Measurements from ENCODE around the gene DTD1. TPM values are rescaled to one million over a fixed set of nuclear protein-coding genes. Genes with fewer than 3 reads are reported as not detected.
A peak's percentile ranks its signal among the peaks of the same experiment; 100 is the strongest.

The DTD1 gene
- total RNA-seq, 4 donors from 2014 or later, result 6.0 to 18.8 (median 10.2) TPM

DNA sequence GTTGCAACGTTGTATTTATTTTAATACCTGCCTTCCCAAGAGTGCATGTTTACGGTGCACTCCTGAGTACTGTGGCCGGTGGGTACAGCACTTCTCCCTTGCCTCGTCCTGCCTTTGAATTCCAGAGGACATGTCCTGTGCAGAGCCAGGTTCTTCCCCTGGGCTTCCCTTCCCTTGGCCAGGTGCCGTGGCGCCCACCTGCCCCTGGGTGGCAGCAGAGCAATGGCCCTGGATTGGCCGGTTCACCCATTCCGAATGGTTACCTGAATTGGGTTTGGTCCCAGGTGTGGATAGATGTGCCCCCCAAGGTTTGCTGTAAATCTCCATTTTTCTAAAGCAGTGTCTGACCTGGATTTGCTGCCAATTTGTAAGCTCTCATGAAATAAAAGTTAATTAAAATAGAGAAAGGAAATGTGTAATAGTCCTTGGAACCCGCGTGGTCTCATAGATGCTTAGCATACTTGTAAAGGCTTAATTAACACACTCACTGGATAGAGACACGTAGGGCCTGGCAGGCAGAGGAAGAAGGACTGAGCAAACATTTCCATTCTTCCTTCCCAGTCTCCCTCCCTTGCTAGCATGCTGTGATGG is 40.6 kb downstream of the DTD1 start:
- peak; percentile 18 to 61 (median 55) for DNase-seq
- Histone ChIP-seq H3K36me3 (no peaks in the 10 kb centered on the region), H3K9me3 (no peaks in the 10 kb centered on the region), H3K4me1 (no peaks in the 10 kb centered on the region), H3K27me3 (no peaks in the 10 kb centered on the region), H3K27ac (no peak overlapping the region), H3K4me3 (no peak overlapping the region)
- no peak for TF ChIP-seq POLR2A (IDR thresholded peaks at IDR 0.05)
- TF ChIP-seq, protein P1, sequence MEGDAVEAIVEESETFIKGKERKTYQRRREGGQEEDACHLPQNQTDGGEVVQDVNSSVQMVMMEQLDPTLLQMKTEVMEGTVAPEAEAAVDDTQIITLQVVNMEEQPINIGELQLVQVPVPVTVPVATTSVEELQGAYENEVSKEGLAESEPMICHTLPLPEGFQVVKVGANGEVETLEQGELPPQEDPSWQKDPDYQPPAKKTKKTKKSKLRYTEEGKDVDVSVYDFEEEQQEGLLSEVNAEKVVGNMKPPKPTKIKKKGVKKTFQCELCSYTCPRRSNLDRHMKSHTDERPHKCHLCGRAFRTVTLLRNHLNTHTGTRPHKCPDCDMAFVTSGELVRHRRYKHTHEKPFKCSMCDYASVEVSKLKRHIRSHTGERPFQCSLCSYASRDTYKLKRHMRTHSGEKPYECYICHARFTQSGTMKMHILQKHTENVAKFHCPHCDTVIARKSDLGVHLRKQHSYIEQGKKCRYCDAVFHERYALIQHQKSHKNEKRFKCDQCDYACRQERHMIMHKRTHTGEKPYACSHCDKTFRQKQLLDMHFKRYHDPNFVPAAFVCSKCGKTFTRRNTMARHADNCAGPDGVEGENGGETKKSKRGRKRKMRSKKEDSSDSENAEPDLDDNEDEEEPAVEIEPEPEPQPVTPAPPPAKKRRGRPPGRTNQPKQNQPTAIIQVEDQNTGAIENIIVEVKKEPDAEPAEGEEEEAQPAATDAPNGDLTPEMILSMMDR (IDR thresholded peaks at IDR 0.05), result peak in 5 of 6 experiments; percentile 12 to 54 (median 49)

DNA sequence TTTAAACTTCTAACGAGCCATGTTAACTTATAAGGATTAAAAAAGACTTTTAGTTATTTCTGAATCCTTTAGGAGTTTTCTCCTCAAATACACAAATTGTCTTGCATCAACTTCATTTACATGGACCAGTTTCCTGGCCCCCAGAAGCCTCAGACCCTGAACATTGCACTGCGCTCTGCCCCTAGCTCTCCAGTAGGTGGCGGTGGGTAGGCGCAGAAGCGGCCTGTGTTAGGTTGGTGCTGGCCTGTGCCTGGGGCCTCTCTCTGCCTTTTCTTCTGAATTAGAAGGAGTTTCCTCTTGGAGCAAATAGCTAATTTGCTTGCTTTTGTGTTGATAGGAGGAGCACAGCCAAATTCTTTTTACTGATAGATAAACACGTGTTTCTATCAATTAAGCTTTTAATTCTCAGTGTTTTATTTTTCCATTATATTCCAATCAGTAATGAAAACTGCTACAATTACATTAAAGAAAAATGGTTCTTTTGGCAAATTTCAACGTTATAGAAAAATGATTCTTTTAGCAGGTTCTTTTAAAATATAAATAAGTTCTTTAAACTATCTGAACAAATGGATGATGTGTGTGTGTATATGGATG is 44.4 kb downstream of the DTD1 start:
- Histone ChIP-seq H3K9me3 (no peaks in the 10 kb centered on the region), H3K27ac (no peak overlapping the region), H3K4me1 (no peaks in the 10 kb centered on the region), H3K27me3 (no peaks in the 10 kb centered on the region), H3K36me3 (no peaks in the 10 kb centered on the region), H3K4me3 (no peak overlapping the region)
- TF ChIP-seq, protein P1 (IDR thresholded peaks at IDR 0.05), result peak; percentile 35 to 80 (median 73)
- no peak for TF ChIP-seq POLR2A (IDR thresholded peaks at IDR 0.05)
- DNase-seq, result peak; percentile 53 to 75 (median 63)

DNA sequence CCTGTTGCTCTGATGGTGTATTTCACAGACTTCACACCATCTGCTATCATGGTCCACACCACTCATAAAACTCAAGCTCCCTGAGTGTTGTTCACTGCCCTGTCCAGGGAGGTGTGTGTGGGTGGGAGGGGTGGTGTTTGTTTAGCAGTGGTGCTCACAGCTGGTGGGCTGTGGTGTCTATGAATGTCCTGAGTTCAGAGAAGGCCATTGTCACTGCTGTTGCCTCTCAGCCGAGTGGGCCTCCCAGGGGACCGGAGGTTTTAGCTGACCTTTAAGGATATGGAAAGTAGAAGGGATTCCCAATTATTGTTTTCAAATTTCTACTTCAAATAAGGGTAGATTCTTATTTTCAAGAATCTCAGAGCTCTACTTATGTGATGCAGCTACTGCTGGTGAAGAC is 45.6 kb downstream of the DTD1 start:
- Histone ChIP-seq H3K27ac (no peak overlapping the region), H3K4me3 (no peak overlapping the region), H3K4me1 (no peaks in the 10 kb centered on the region), H3K36me3 (no peaks in the 10 kb centered on the region), H3K27me3 (no peaks in the 10 kb centered on the region), H3K9me3 (no peaks in the 10 kb centered on the region)
- TF ChIP-seq POLR2A (IDR thresholded peaks at IDR 0.05), result no peak
- TF ChIP-seq, protein P1 (IDR thresholded peaks at IDR 0.05), result no peak
- no peak for DNase-seq

DNA sequence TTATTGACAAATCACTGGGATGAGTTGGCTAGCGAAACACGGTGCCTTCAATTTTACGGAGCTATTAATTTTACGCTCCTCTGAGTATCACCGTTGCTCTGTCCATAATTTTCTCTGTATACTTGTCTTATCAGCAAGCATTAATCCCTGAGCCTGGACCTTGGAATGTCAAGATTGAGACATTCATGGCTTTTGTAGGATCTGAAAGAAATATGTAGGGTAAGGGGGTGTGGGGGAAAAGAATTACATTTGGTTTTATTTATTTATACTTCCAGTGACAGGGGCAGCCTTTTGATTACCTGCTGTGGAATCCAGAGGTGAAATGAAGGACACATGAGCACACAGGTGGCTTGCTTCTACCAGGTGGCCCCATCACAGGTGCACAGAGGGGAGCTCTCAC is 46.6 kb downstream of the DTD1 start:
- Histone ChIP-seq H3K9me3 (no peaks in the 10 kb centered on the region), H3K27me3 (no peaks in the 10 kb centered on the region), H3K4me1 (no peaks in the 10 kb centered on the region), H3K4me3 (no peak overlapping the region), H3K36me3 (no peaks in the 10 kb centered on the region), H3K27ac (no peak overlapping the region)
- DNase-seq, result no peak
- no peak for TF ChIP-seq POLR2A (IDR thresholded peaks at IDR 0.05)
- TF ChIP-seq, protein P1 (IDR thresholded peaks at IDR 0.05), result no peak

DNA sequence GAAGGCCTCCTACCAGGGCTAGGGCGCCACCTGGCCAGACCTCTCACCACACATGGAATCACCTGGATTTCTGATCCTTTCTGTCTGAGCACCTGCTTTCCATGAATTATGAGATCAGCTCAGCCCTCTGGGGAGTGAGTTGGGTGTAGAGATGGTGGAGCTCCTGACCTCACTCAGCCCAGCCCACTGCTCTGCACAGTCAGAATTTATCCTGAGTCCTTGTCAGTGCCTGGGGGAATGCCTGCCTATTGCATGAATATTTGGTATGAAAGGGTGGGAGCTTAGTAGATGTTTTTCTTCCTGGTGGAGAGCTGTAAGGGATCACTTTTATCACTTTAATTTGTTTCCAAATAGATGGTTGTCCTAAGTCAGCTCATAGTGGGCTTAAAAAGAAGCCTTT is 47.5 kb downstream of the DTD1 start:
- Histone ChIP-seq H3K27me3 (no peaks in the 10 kb centered on the region), H3K9me3 (no peaks in the 10 kb centered on the region), H3K4me1 (no peaks in the 10 kb centered on the region), H3K4me3 (no peak overlapping the region), H3K27ac (no peak overlapping the region), H3K36me3 (no peaks in the 10 kb centered on the region)
- no peak for TF ChIP-seq POLR2A (IDR thresholded peaks at IDR 0.05)
- TF ChIP-seq, protein P1 (IDR thresholded peaks at IDR 0.05), result no peak
- DNase-seq, result no peak
